ENCODE data around the gene CSRP2. TPM values are rescaled to one million over a fixed set of nuclear protein-coding genes. Genes with fewer than 3 reads are reported as not detected.

The CSRP2 gene
- total RNA-seq, 1 experiment from 2014 or later, result 157 TPM

GRCh38 chr12:76859611-76860010 lies 19.2 kb downstream of the CSRP2 start:
- ATAC-seq (no peak), DNase-seq (ENCODE audit: low spot score) (no peak)
- CTCF ChIA-PET, result interaction anchor here (1.0 kb wide), 1 partner anchor 151 kb away, joined by 3 read pairs; no protein-coding TSS in a partner anchor
- TF ChIP-seq CREB1 (CRISPR knock-in tag; IDR thresholded peaks at IDR 0.05) (no peak), E2F5 (CRISPR knock-in tag; IDR thresholded peaks at IDR 0.05) (no peak), TCF7 (CRISPR knock-in tag; IDR thresholded peaks at IDR 0.05; ENCODE audit: low read depth) (no peak), ATF3 (CRISPR knock-in tag; conservative IDR thresholded peaks at IDR 0.05) (no peak), SP1 (CRISPR knock-in tag; conservative IDR thresholded peaks at IDR 0.05) (no peak), SMAD4 (CRISPR knock-in tag; IDR thresholded peaks at IDR 0.05) (no peak), ZNF219 (CRISPR knock-in tag; IDR thresholded peaks at IDR 0.05; ENCODE audit: borderline replicate concordance) (no peak), ZNF423 (CRISPR knock-in tag; IDR thresholded peaks at IDR 0.05) (no peak), ZNF281 (CRISPR knock-in tag; IDR thresholded peaks at IDR 0.05) (no peak), NR1H2 (CRISPR knock-in tag; IDR thresholded peaks at IDR 0.05) (no peak), ZBTB21 (CRISPR knock-in tag; IDR thresholded peaks at IDR 0.05; ENCODE audit: borderline replicate concordance) (no peak)
- H3K4me1 Mint-ChIP-seq, result peaks cover 16% of the 10 kb centered on the region
- H3K9me3 Mint-ChIP-seq, result no peaks in the 10 kb centered on the region
- POLR2A ChIA-PET, result no interaction called here
- H3K27ac Mint-ChIP-seq, result 0 out of 2 replicates have a peak overlapping the region, but pooled peaks have one; percentile 16
- no peaks in the 10 kb centered on the region for H3K27me3 Mint-ChIP-seq (ENCODE audit: low read depth)
- H3K36me3 Mint-ChIP-seq, result peaks cover 67% of the 10 kb centered on the region
- H3K4me3 Mint-ChIP-seq, result no peak overlapping the region

GRCh38 chr12:76856018-76856644 lies 22.7 kb downstream of the CSRP2 start:
- Mint-ChIP-seq H3K36me3 (peaks cover 46% of the 10 kb centered on the region), H3K9me3 (no peaks in the 10 kb centered on the region), H3K27ac (no peak overlapping the region), H3K4me1 (no peaks in the 10 kb centered on the region), H3K27me3 (ENCODE audit: low read depth) (no peaks in the 10 kb centered on the region), H3K4me3 (no peak overlapping the region)
- CTCF ChIA-PET, result interaction anchor here (0.6 to 1.8 kb wide), 3 partner anchors 22 to 155 kb away, joined by 4 to 5 read pairs (median 5); no protein-coding TSS in a partner anchor
- POLR2A ChIA-PET, result interaction anchor here (1.0 to 1.6 kb wide), 2 partner anchors 10 to 11 kb away, joined by 3 to 5 read pairs; no protein-coding TSS in a partner anchor
- ATAC-seq (no peak), DNase-seq (ENCODE audit: low spot score) (no peak)
- TF ChIP-seq IRF2 (CRISPR knock-in tag; IDR thresholded peaks at IDR 0.05; ENCODE audit: borderline replicate concordance, low read depth) (no peak), AR (CRISPR knock-in tag; IDR thresholded peaks at IDR 0.05) (no peak), ATF2 (CRISPR knock-in tag; IDR thresholded peaks at IDR 0.05; ENCODE audit: borderline replicate concordance, low read depth) (no peak), KAT7 (CRISPR knock-in tag; IDR thresholded peaks at IDR 0.05; ENCODE audit: borderline replicate concordance) (no peak), ZNF317 (CRISPR knock-in tag; IDR thresholded peaks at IDR 0.05; ENCODE audit: borderline replicate concordance, low read depth) (no peak), ZBTB21 (CRISPR knock-in tag; IDR thresholded peaks at IDR 0.05; ENCODE audit: borderline replicate concordance) (no peak), SP1 (CRISPR knock-in tag; conservative IDR thresholded peaks at IDR 0.05) (no peak), CBFB (CRISPR knock-in tag; IDR thresholded peaks at IDR 0.05; ENCODE audit: low read depth) (no peak), SMAD4 (CRISPR knock-in tag; IDR thresholded peaks at IDR 0.05) (no peak), ZNF232 (CRISPR knock-in tag; IDR thresholded peaks at IDR 0.05) (no peak), TCF7 (CRISPR knock-in tag; IDR thresholded peaks at IDR 0.05; ENCODE audit: low read depth) (no peak), ZNF425 (CRISPR knock-in tag; conservative IDR thresholded peaks at IDR 0.05) (no peak), RELA (CRISPR knock-in tag; IDR thresholded peaks at IDR 0.05; ENCODE audit: borderline replicate concordance) (no peak)

Measured in WTC11 (cell line).